ENCODE results near the gene ABCB4.

DNA sequence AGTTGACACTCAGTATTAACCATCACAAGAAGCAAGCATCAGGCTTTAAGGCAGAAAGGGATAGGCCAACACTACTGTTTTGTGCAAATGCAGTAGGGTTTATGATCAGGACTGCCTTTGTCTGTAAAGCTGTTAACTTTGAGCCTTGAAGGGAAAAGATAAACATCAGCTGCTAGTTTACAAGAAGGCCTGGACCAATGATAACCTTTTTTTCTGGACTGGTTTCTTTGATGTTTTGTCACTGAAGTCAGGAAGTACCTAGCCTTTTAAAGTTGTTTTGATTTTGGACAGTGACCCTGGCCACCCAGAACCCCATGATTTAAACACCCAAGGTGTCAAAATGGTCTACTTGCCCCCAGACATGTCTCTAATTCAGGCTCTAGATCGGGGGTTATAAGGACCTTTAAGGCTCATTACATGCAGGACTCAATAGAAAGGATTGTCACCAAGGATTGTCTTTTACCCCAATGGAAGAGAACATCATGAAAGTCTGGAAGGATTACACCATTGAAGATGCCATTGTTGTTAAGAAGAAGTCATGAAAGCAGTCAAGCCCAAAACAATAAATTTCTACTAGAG lies 79.9 kb downstream of the ABCB4 start:
- TF ChIP-seq, protein P1, sequence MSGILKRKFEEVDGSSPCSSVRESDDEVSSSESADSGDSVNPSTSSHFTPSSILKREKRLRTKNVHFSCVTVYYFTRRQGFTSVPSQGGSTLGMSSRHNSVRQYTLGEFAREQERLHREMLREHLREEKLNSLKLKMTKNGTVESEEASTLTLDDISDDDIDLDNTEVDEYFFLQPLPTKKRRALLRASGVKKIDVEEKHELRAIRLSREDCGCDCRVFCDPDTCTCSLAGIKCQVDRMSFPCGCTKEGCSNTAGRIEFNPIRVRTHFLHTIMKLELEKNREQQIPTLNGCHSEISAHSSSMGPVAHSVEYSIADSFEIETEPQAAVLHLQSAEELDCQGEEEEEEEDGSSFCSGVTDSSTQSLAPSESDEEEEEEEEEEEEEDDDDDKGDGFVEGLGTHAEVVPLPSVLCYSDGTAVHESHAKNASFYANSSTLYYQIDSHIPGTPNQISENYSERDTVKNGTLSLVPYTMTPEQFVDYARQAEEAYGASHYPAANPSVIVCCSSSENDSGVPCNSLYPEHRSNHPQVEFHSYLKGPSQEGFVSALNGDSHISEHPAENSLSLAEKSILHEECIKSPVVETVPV (CRISPR knock-in tag; IDR thresholded peaks at IDR 0.05), result no peak
- TF ChIP-seq CREB5 (CRISPR knock-in tag; IDR thresholded peaks at IDR 0.05; ENCODE audit: low read depth), result no peak
